Lower leg skin (tissue), 3 donors: Measurements from ENCODE around the gene SH3RF3.

Experiments
- POLR2A ChIP-seq, 2 donors: fragments of 450-650 bp; IDR thresholded peaks; one replicate each; pipeline ENCODE4 v1.6.1; 2016 to 2017; ENCODE audit warnings: antibody characterized with exemption in 2 of 2, mild to moderate bottlenecking in 1 of 2, moderate library complexity in 1 of 2
- TF ChIP-seq, protein P1 (sequence below), 3 donors: fragments of 450-650 bp; IDR thresholded peaks; one replicate each; pipeline ENCODE4 v1.5.1; 2016; ENCODE audit warnings: antibody characterized with exemption in 3 of 3, mild to moderate bottlenecking in 3 of 3, moderate library complexity in 2 of 3

DNA sequence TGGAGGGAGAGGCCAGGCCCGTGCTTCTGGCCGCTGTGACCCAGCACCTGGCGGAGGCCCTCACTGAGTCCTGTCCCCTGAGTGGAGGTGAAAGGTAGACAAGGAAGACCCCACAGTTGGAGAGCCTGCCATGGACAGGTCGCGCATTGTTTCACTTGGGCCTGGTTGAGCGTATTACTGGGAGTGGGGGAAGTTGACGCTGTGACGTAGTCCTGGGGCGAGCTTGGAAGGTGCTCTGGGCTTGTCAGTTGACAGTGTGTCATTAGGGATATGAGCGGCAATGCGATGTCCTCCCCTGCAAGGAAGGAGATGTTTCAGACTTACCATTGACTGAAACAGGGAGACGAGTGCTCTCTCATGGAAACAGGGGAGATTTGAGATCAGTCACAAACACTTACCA lies 127.1 kb downstream of the SH3RF3 start:
- TF ChIP-seq POLR2A (IDR thresholded peaks at IDR 0.05): no peak
- TF ChIP-seq, protein P1, sequence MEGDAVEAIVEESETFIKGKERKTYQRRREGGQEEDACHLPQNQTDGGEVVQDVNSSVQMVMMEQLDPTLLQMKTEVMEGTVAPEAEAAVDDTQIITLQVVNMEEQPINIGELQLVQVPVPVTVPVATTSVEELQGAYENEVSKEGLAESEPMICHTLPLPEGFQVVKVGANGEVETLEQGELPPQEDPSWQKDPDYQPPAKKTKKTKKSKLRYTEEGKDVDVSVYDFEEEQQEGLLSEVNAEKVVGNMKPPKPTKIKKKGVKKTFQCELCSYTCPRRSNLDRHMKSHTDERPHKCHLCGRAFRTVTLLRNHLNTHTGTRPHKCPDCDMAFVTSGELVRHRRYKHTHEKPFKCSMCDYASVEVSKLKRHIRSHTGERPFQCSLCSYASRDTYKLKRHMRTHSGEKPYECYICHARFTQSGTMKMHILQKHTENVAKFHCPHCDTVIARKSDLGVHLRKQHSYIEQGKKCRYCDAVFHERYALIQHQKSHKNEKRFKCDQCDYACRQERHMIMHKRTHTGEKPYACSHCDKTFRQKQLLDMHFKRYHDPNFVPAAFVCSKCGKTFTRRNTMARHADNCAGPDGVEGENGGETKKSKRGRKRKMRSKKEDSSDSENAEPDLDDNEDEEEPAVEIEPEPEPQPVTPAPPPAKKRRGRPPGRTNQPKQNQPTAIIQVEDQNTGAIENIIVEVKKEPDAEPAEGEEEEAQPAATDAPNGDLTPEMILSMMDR (IDR thresholded peaks at IDR 0.05): no peak
